HG03565 (cell line): Measurements from ENCODE around the gene UBE2H.
"Not testable (repeated sequence)": the region's sequence is repeated elsewhere in the genome, so short reads cannot be mapped to it uniquely, and the experiment has no call there.

Experiments
- ATAC-seq: cut with Tn5 transposase; IDR thresholded peaks from one replicate; pipeline ENCODE4 v1.9.1; 2021; ENCODE audit warnings: mild to moderate bottlenecking, moderate library complexity; ENCODE audit not compliant: unreplicated experiment

The UBE2H gene

GRCh38 chr7:129825209-129825970 lies 127.4 kb downstream of the UBE2H start:
- peak; percentile 58 for ATAC-seq

DNA sequence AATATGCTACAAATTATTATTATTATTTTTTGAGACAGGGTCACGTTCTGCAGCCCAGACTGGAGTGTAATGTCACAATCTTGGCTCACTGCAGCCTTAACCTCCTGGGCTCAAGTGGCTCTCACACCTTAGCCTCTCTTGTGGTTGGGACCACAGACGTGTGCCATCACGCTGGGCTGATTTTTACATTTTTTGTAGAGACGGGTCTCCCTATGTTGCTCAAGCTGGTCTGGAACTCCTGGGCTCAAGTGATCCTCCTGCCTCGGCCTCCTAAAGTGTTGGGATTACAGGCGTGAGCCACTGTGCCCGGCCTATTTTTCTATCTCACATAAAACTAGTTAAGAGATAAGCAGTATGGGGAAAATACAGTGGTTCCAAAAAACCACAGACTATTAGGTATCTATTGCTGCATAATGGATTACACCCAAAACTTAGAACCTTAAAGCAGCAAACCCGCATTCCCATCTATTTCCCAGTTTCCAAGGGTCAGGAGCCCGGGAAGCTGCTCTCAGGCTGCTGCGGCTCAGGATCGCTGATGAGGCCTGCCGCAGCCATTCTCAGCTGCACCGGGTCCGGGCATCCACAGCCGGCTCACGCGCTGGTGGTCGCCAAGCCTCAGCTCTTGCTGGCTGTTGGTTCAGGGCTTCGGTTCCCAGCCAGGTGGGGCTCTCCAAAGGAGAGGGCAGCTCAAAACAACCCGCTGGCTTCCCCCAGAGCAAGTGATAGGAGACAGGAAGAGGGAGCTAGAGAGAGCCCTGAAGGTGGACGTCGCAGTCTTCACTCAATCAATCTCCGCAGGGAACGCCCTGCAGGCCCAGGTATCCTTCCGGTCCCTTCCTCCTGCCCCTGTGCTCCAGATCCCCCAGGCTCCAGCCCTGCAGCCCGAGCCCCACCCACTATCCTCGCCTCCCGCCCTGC lies 128.2 kb downstream of the UBE2H start:
- ATAC-seq: no peak

DNA sequence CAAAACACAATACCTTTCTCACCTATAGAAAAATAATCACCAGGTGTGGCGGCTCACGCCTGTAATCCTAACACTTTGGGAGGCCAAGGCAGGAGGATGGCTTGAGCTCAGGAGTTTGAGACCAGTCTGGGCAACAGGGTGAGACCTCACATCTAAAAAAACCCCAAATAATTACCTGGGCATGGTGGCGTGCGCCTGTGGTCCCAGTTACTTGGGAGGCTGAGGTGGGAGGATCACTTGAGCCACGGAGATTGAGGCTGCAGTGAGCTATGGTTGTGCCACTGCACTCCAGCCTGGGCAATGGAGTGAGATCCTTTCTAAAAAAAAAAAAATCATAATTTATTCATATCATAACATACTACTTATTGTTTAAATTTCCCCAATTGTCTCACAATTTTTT lies 129.6 kb downstream of the UBE2H start:
- not testable (repeated sequence) for ATAC-seq

- ATAC-seq: no peak
Measured at GRCh38 chr7:129821476-129821875, 131.3 kb downstream of the UBE2H start.

DNA sequence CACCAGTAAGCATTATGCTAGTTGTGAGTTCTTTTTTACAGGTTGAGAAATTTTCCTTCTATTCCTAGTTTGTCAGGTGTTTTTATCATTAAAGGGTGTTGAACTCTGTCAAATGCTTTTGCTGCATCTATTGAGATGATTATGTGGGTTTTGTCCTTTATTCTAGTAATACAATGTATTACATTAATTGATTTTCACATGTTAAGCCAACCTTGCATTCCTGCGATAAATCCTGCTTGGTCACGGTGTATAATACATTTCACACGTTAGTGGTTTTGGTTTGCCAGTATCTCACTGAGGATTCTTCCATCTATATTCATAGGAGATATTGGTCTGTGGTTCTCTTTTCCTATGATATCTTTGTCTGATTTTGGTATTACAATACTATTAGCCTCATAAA lies 136.0 kb downstream of the UBE2H start:
- no peak for ATAC-seq

GRCh38 chr7:129807863-129808262 lies 144.9 kb downstream of the UBE2H start:
- no peak for ATAC-seq

DNA sequence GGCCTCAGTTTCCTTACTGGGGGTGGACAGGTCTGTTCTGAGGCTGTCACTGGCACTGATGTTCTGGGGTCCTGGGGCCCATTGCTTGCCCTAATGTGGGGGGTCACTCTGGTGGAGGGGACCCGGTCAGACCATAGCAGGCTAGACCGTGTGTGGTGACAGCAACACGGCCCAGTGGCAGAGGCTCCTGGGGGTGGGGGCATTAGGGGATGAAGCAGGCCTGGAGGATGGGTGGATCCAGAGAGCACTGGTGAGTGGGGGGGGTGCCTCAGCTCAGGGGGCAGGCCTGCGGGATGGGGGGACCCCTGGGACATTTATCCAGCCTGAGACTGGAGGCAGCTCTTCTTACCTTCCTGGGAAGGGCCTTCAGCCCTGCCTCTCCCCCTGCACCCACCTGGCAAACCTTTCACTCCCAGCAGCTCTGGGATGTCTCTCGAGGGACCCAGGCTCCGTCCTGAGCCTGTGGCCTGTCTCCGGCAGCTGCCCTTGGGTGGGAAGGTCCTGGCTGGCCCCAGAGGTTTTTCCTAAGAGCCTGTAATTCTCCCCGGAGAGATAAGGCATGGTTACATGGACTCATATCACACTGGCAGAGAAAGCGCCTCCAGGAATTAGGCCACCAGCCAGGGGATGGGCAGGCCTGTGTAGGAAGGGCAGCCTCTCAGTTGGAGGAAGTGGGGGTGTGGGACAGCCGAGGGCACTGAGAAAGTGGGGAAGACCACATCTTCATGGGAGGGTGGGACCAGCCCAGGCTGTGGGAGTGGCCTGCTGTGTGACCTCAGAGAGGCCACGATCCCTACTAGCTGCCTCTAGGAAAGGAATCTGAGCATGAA lies 147.7 kb downstream of the UBE2H start:
- no peak for ATAC-seq

DNA sequence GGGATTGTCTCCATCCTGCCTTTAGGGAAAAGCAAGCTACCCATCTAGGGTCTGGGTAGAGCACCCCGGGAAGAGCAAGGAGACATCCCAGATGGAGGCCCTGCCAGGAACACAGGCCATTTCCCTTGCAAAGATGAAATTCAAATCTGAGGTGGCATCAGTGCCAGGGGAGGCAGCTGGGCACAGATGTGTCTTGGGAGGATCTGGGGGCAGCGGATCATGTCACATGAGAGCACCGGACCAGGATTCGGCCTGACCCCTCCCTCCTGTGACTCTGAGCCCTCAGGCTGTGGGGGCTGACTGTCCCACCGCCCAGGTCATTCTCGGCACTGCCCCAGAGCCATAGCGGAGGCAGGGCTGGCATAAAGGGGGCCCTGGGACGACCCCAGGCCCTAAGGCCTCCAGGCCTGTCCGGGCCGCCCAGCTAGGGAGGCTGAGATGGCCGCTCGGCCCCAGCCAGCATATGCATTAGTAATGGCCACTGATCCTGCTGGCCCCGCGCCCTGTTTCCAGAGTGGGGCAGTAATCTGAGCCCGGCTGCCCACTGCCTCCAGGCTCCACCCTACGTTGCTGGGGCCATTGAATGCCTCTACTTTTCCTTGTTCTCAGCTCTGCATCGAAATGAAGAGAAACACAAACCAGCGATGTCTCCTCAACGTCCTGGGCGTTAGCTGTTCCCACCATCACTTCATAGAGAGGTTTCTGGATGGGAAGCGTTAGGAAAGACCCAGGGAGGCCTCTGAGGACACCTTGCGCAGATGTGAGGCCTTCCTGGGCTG lies 148.5 kb downstream of the UBE2H start:
- no peak for ATAC-seq

GRCh38 chr7:129803546-129804081 lies 149.1 kb downstream of the UBE2H start:
- no peak for ATAC-seq

DNA sequence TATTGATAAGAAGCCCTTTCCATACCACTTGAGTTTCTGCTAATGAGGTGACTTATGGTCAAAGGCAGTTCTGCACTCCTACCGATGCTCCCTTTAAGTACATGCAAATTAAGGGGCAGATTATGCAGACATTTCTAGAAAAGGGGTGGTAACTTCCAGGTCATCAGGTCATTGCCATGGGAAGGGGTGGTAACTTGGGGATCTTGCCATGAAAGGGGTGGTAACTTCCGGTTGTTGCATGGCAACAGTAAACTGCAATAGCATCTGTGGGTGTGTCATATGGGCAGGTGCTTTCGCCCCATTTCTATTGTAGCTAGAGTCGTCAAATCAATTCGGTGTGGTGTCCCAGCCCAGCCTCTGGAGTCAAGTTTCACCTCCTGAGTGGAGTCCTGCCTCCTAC lies 150.9 kb downstream of the UBE2H start:
- ATAC-seq: no peak

DNA sequence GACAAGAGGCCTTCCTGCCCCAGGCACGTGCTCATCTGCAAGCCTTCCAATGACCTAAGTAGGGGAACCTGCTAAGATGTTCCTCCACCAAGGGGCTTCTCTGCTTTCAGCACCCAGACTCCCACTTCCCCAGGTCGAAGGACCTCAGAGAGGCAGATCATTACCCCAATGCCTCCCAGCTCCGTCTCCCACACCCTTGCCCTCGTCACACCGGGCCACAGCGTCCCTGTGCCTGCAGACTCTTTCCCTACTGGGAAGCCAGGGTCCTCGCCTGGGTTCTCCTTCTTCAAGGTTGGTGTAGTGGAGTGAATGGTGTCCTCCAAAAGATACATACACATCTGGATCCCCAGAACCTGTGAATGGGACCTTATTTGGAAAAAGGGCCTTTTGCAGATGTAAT lies 151.9 kb downstream of the UBE2H start:
- no peak for ATAC-seq

- ATAC-seq: no peak
Measured at GRCh38 chr7:129799350-129799955, 153.3 kb downstream of the UBE2H start.

DNA sequence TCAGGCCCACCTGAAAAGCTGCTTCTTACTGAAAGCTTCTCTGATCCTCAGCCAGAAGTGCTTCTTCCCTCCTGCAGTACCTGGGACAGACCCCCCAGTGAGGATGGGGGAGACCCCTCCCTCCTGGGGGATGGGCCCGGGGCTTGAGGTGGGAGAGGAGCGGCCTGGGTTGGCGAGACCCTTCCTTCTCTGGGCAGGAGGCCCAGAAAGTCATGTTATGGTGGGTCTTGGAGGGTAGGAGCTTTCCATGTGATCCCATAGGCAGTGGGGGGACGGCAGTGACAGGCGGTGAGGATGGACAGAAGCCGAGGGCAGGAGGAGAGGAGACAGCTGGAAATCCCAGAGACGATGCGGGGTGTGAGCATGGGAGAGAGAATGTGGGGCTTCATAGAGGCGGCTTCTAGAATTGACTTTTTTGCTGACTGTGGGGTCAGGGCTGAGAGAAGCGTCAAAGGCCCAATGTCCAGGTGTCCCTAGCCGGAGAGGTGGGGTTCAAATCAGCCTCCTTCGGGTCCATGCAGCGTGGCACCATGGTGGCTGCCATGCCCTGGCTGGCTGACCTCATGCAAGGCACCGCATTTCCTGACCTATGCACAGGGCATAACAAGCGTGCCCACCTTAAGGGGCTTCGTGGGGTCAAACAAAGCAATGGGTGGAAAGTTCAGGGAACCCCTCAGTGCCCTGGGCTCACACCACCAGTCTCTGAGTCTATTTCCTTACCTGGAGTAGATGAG lies 154.0 kb downstream of the UBE2H start:
- ATAC-seq: no peak

- no peak for ATAC-seq
Measured at GRCh38 chr7:129797214-129797789, 155.5 kb downstream of the UBE2H start.

GRCh38 chr7:129796186-129796775 lies 156.5 kb downstream of the UBE2H start:
- ATAC-seq: no peak

- ATAC-seq: not testable (repeated sequence)
Measured at GRCh38 chr7:129794461-129794860, 158.3 kb downstream of the UBE2H start.

DNA sequence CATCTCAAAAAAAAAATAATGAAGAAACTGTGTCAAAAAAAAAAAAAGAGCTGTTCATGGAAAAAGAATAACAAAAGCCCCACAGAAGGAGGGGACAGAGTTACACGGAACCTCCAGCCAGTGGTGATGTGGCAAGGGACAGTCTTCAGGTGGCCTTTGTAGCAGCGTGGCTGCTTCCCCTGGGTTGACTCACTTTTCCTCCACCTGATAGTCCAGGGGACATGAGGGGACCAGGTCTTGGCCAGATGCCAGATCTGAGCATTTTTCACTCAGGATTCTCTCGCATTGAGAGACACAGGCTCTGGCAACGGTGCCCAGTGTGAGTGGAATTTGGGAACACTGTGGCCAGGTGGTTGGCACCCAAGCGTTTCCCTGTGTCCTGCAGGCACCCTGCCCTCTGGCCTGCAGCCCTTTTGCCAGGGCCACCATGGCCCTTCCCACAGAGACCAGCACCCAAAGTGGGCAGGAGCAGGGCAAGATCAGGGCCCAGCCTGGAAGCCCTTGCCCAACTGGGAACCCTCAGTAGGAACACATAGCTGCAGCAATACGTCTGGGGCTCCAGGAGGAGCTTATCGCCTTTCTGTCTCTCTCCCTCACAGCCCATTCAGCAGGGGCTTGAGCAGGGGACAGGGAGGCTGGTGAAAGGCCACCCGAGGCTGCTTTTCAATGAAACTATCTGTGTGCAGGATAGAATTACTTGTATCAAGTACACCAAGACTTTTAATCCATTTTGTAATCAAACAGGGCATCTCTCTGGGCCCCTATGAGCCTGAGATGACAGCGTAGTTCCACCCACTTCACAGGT lies 159.1 kb downstream of the UBE2H start:
- ATAC-seq: no peak
